Fibroblast of peridontal ligament (primary cell): ENCODE data around the gene APBA2.

ENCODE experiments used
- DNase-seq: peaks from one replicate; pipeline ENCODE4 v3.0.0-alpha.2; 2010; ENCODE audit errors: extremely low read depth

Gene APBA2

GRCh38 chr15:28915041-28915810 is 29.5 kb downstream of the APBA2 start:
- no peak for DNase-seq

GRCh38 chr15:28915935-28916334 is 30.2 kb downstream of the APBA2 start:
- DNase-seq, result no peak

DNA sequence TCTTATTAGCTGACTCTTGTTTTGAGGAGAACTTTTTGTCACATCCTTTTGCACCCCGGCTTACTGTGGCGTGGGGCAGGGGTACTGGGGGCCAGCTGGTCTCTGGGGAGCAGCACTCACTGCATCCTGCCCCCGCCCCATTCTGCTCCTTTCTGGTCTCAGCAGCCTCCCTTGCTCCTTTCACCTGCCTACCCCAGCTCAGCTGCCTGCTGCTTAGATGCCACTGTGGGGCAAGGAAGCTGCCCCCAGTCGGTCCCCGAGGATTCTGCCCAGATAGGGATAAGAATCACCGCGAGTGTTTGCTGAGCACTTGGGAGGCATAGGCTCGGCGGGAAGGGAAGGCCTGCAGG is 32.0 kb downstream of the APBA2 start:
- DNase-seq, result no peak

DNA sequence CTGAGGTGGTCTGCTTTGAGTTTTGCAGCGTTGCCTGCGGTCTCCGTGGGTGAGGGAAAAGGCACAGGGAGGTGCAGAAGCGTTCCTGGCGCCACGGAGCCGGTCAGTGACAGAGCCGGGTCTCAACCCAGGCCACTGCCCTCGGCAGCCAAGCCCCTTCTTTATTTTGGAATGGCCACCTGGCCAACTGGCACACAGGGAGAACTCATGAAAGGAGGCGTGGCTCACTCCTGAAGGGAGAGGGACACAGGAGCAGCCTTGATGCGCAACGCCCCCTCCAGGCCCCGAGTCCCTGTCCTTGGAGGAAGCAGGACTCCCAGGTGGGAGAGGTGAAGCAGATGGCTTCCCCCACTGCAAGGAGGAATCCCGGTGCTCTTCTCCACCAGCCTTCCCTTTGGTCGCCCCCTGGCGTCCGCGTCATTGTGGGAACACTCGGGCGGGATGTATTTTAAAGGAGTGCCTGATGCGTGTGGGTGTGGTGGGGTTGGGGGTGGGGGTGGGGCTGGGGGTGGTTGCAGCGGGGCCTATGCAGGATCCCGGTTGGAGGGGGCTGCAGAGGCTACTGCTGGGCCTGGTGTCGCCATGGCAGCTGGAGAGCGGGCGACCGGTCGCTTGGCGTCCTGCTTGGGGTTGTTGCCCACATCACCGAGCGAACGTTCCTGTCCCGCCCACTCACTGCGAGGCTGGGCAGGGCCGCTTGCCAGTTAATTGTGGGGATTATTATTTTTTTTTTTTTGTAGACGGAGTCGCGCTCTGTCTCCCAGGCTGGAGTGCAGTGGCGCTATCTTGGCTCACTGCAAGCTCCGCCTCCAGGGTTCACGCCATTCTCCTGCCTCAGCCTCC is 32.6 kb downstream of the APBA2 start:
- no peak for DNase-seq

DNA sequence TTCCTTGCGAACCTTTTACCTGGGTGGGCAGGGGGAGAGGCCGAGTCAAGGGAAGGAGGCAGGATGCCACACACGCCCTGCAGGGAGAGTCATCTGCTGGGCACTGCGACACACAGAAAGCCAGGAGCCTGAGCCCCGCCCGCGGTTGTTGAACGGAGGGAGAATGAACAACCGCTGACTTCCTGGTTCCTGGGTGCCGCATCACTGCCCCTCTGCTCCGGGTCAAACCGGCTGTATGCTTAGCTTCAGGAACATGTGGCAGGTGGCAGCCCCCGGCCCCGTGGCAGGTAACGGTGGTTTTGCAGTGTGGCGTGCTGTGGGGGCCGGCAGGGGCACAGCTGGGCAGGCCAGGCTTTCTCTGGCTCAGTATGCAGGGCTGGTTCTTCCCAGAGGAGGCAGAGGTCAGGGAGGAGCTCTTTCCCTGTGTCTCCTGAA is 33.4 kb downstream of the APBA2 start:
- DNase-seq, result no peak

DNA sequence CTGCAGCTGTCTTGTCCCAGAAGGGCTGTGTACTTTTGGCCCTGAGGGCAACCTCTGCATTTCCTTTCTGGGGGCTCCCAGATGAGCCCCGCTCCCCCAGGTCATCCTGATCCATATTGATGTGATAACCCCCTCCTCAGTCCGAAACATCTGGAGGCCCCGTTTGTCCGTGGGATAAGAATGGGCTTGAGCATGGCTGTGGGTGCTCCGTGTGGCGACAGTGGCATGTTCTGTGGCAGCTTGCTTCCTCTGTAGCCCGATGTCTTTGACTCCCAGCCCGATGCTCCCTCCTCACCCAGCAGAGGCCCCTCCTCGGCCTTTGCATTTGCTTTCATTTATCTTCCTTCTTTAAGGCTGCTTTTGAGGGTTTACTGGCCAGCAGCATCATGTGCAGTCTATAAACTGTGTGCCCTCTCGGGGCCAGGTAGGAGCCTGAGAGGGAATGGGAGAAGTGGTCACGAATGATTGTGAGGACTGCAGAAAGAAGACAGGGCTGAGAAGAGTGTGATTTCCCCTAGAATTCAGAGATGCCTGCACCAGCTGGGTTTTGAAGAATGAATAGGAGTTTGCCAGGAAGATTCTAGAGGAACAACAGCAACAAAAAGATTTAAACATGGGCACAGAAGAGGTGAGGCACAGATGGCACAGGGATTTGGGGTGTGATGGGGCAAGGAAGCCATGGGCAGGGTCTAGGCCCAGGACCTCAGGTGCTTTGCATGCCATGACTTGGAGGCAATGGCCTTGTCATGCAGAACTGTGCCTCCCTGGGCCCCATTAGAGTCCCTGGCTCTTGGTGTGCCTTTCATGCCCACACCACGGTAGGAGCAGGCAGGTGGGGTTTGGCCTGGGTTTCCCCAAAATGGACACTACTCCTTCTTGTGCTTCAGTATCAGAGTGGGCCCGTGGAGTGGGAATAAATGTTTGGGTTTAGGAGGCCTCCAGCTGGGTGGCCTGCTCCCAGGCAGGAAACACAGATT is 34.2 kb downstream of the APBA2 start:
- DNase-seq, result no peak

DNA sequence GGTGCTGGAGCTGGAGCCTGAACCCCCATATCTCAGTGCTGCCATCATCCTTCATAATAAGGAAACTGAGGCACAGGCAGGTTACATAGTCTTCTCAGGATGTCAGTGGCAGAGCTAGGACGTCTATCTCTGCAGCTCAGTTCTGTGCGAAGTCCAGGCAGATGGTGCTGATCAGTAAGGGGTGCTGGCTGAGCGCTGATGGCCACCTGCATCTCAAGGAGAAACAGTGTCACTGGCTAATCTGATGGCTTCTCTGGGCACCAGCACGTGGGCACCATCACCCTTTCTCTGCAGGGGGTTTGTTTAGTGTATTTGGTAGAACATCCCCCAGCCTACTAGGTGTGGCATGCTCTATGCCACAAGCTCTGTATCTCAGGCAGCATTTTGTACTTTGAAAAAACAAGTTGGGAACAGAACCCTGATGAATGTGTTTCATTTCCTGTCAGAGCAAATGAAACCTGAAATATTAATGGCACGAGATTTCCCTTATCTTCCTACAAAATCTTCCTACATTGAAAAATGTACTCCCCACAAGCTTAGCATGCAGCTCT is 35.1 kb downstream of the APBA2 start:
- DNase-seq, result no peak

DNA sequence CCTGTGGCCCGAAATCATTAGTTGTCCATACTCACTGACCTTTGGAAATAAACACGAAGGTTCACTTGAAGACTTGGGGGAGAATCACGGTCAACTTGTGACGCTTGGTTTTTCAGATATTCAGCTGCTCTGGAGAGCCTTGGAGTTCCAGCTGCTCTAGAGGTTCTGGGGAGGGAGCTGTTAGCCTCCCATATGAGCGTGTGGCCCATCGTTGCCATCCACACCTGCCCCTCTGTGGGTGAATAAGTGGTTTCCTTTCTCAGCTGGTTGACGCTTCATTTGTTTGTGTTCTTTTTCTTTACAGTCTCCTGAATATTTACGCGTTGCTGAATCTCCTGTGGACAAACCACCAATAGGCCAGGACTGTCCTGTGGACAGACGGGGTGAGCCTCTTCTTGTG is 35.6 kb downstream of the APBA2 start:
- no peak for DNase-seq

DNA sequence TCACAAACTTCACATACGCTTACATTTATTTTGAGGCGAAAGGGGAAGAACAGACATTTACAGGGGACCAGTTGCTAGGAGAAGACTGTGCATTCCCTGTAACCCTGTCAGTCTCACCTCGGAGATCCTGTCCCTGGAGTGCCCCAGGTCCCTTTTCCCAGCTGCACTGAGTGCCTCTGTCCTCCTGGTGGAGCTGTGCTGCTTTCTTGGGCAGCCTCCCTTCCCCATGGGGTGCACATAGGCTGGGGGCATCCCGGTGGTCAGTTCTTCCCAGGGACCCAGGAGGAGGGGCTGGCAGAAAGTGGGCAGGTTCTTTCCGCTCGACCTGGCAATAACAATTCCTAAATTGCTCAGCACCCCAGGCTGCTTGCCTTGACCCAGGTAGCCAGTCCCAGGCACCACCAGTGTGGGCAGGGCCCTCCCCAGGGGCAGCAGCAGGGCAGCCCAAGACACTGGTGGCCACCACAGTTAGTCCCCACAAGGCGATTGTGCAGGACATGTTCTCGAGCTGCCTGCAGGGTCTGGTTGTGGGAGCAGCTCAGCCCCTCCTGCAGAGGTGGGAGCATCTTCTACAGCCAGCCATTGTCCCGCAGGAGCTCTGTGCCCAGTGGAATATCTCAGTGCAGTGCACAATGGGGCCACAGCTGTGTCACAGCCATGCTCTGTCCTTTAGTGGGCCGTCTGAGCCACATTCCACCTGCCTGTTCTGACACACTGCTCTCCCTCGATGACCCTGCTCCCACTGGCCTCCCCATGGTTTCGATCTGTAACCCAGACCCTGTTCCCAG is 36.3 kb downstream of the APBA2 start:
- DNase-seq, result no peak

DNA sequence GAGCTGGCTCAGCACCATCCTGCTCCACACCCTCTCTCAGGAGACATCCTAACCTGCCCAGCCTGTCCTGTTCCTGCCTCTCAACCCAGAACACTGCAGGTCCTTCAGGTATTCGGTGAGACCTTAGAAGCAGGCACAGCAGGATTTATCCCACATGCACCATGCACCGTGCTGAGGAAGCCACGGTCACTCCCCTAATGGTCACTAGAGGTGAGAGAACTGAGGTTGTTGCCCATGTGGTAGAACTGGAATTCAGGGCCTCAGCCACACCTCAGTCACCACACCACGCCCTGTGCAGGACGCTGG is 36.9 kb downstream of the APBA2 start:
- no peak for DNase-seq

- no peak for DNase-seq
These were observed 38.0 kb downstream of the APBA2 start for GRCh38 chr15:28923726-28924280.

- DNase-seq, result no peak
These were observed 41.3 kb downstream of the APBA2 start for GRCh38 chr15:28927043-28927442.

DNA sequence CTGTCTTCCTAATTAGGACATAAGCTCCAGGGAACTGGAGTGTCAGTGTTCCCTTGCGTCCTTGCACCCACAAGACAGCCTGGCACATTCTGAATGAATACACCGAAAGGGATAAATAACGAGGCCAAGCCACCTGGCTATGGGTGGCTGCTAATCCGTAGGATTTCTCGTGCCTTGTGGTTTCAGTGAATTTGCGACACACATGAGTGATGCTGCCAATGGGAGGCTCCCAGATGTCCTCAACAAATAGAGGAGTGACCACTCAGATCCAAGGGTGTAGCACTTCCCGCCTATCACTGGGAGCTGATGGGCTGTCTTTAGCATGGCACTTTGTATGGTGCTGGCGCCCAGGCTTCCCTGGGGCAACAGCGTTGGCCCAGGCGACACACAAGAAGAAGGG is 43.4 kb downstream of the APBA2 start:
- no peak for DNase-seq

DNA sequence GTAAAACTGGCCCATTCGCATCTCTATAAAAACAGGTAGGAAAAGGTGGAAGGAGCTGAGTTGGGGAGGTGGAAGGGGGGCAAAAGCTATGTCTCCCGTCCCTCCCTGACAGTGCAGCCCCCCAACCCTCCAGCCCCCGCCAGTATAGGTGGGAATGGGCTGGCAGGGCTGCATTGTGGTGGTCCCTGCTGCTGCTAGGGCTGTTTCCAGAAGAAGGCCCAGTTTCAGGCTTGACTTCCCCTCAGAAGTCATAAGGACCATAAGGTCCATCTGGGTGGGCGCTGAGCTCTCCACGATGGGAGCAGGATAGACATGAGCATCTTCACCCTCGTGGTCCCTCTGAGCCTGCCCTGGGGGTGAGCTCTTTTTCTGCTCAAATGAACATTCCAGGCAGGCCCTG is 44.2 kb downstream of the APBA2 start:
- no peak for DNase-seq

- DNase-seq, result no peak
These were observed 44.9 kb downstream of the APBA2 start for GRCh38 chr15:28930476-28931291.

DNA sequence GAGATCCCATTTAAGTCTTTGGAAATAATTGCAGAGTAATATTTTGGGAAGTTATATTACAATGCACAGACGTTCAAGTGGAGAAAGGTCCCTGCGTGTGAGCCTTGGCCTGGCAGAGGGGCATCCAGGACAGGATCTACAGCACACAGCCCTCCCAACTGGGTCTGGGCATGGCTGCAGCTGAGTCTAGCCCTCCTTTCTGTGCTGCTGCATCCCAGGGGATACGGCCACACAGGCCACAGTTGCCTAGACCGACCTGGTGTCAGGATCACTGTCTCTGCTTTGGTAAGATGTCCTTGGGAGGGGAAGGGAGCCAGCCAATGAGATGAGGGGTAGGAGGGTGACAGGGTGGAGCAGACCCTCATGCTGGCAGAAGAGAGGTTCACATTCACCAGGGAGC is 46.1 kb downstream of the APBA2 start:
- DNase-seq, result no peak

GRCh38 chr15:28932361-28932760 is 46.6 kb downstream of the APBA2 start:
- no peak for DNase-seq

GRCh38 chr15:28933710-28934445 is 48.1 kb downstream of the APBA2 start:
- no peak for DNase-seq

GRCh38 chr15:28934645-28935044 is 48.9 kb downstream of the APBA2 start:
- no peak for DNase-seq
